GM18868 (cell line): ENCODE measurements around the gene MRPL12.

ENCODE experiments used
- ATAC-seq: cut with Tn5 transposase; IDR thresholded peaks from one replicate; pipeline ENCODE4 v1.9.1; 2021; ENCODE audit warnings: mild to moderate bottlenecking, moderate library complexity; ENCODE audit not compliant: unreplicated experiment

Gene MRPL12

DNA sequence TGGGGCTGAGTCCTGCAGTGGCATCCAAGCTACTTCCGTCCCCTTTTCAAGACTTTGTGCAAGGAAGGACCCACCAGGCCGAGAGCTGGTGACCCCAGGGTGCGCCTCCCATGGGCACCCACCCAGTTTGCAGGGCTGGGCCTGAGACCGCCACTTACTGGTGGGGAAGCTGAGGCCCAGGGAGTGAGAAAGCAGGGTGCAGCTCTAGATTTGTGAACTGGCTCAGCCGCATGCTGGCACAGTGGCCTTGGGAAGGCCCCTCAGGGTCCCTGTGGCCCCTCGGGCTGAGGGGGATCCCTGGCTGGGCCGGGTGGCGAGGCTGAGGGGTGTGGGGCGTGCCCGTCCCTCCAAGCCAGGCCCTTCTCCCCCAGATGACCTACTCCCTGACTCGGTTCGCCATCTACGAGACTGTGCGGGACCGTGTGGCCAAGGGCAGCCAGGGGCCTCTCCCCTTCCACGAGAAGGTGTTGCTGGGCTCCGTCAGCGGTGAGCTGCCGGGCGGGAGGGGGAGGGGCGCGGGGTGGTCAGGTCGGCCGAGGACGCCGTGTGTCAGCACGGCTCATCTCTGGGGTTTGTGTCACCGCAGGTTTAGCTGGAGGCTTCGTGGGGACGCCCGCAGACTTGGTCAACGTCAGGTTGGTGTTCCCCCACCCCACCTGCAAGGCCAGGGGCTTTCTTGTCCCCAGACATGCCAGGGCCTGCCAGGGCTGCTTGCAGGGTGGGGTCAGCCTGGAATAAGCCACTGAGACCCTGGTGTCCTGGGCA lies 12.1 kb downstream of the MRPL12 start:
- ATAC-seq, result no peak

DNA sequence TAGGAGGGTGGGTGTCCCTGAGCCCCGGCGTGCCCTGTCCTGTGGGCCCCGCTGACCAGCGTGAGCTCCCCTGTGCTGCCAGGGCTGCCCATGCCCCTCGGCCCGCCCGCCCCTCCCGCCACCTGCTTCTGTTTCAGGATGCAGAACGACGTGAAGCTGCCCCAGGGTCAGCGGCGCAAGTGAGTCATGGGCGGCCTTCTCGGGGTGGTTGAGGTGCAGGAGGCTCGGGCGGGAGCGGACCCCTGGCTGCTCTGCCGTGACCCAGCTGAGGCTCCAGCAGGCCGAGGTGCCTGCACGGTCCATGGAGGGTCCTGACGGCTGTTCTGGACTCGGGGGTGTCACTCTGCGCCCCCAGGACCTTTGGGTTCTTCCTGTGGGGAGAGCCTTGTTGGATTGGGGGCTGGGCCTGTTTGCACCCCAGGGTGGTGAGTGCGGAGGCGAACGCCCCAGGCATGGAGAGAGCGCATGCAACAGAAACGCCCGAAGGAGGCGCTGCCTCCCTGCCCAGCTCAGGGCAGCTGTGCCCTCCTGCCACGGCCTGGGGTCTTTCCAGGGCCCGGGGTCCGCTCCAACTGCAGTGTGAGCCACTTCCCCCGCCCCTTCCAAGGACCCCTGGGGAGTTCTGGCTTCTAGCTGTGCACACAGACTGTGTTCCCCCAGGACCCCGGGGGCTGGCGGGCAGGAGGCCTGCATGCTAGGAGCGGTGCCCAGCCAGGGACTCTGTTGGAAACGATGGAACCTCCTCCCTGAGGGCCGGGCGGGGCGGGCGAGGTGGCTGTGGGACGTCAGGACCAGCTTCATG lies 12.9 kb downstream of the MRPL12 start:
- ATAC-seq, result no peak

DNA sequence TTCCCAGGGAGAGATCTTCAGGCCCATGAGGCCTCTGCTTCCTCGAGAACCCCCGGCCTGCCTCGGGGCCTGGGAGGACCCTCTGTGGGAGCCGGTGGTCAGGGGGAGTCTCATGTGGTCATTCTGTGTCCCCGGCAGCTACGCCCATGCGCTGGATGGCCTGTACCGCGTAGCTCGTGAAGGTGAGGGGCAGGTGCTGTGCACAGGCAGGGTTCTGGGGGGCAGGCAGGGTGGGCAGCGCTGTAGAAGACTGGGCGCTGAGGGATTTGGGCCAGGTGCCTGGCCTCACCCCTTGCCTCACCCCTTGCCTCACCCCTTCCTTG lies 13.5 kb downstream of the MRPL12 start:
- no peak for ATAC-seq

DNA sequence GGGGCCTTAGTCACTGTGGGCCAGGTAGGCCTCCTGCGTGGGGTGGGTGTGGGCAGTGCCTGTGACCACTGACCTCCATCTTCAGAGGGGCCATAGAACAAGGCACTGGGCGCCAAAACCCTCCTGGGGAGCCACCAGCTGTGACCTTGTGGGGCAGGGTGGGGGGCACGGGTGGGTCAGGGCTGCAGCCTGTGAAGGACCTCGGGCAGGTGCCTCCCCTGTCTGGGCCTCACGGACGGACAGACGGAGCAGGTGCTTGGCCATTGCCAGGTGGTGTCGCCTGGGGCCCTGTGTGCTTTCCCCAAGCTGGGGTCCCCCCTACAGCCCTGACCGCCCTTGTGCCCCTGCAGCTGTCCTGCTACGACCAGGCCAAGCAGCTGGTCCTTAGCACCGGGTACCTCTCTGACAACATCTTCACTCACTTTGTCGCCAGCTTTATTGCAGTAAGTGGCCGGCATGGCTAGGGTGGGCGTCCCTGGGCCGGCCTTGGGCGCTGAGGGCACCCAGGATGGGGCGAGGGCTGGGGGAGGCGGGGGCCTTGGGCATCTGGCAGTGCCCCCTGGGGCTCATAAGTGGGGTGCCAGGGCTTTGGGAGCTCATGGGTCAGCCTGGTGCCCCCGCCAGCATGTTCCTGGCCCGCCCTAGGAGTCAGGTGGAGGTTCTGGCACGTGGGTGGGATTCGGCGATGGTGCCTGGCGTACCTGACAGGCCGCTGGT lies 14.0 kb downstream of the MRPL12 start:
- no peak for ATAC-seq

DNA sequence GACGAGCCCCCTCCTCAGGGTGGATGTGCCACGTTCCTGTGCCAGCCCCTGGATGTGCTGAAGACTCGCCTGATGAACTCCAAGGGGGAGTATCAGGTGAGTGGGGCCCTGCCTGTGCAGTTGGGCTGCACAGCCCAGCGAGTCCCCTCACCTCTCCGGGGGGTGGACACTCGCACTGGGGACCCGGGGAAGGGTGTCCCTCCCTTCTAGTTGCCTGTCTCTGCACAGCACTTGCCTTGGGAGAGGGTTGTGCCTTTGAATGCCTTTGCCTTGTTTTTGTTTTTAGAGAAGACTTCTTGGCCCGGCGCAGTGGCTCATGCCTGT lies 14.6 kb downstream of the MRPL12 start:
- ATAC-seq, result no peak

DNA sequence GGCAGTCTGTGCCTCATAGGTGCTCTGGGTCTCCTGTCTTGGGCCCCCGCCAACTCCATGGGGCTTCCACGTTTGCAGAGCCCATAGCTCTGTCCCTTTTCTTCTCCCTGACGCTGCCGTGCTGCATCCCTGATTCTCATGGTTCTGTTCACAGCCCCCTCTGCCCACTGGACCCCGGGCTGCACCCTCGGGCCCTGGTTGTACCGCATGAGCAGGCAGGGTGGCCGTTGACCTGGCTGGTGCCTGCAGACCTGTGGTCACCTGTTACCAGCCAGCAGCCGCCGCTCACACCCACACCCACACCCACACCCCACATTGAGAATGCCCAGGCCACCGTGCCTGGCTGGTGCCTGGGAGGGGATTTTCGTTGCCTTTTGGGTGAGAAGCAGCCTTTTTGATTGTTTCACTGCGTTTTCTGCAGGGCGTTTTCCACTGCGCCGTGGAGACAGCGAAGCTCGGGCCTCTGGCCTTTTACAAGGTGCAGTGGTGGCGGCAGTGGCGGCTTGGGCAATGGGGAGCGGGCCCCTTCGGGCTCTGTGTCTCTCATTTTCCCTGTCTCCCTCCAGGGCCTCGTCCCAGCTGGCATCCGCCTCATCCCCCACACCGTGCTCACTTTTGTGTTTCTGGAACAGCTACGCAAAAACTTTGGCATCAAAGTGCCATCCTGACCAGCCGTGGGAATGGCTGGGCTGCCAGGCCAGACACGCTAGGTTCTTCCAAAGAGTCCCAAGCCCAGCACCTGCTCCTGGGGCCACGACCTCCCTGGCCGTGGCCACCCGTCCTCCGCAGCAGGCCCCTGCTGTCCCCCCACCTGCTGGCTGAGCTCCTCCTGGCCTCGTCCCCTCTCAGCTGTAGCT lies 16.5 kb downstream of the MRPL12 start:
- no peak for ATAC-seq

DNA sequence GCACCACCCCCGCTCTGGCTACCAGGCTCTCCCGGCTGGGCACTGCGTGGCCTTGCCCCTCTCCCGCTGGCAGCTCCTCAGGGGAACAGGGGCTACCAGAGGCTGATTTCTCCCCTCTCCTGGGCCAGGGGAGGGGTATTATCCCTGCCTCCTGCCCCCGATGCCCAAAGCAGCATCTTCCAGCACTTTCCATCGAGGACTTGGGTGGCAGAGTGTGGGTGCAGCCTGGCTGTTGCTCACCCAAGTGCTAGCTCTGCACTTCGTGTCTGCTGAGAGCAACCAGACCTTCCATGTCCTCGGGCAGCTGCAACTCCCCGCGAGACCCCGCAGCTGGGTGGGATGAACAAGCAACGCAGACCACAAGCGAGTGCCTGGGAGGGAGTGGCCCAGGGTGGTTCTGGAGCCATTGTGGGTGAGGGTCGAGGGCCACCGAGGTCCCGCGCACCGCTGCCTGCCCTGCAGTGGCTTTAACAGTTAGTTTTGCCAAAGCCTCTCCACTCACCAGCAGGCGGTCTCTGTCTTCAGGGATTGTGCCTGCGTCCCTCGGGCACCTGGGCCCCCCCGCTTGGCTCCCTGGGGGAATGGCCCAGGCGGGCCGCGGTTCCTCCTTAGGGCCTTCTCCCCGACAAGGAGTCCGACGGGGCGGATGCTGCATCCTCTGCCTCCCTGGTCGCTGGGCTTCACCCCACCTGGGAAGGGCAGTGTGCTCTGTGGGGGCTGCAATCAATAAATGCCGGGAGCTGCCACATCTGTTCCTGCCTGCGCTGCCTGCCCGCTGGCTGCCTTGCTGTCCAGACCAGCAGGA lies 17.3 kb downstream of the MRPL12 start:
- no peak for ATAC-seq

DNA sequence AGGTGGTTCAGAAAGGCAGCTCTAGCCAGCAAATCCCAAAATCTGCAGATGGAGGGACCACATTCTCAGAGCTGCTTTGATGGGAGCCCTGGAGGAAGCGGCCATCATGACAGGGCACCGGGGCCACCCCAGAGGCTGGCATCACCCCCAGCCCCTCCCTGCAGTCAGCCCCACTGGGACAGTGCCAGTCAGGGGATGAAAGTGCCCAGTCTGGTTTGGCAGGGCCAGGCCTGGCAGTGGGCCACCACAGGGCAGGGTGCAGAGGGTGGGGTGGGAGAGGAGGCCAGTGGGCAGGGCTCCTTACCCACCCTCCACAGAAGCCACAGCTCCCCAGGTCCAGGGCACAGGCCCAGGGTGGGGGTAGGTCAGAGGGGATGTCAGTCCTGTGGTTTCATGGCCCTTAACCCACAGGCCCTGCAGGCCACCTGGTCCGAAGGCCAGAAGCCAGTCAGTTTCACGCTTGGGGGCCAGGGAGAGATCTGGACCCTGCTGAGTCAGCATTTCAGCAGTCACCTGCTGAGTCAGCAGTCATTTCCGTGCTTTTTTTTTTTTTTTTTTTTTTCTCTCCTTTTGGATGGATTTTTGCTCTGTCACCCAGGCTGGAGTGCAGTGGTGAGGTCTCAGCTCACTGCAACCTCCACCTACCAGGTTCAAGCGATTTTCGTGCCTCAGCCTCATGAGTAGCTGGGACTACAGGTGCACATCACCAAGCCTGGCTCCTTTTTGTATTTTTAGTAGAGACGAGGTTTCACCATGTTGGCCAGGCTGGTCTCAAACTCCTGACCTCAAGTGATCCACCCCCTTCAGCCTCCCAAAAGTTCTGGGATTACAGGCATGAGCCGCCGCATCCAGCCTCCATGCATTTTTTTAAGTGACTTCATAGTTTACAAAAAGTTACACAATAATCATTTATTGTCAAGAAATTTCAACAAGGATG lies 19.3 kb downstream of the MRPL12 start:
- ATAC-seq, result no peak

DNA sequence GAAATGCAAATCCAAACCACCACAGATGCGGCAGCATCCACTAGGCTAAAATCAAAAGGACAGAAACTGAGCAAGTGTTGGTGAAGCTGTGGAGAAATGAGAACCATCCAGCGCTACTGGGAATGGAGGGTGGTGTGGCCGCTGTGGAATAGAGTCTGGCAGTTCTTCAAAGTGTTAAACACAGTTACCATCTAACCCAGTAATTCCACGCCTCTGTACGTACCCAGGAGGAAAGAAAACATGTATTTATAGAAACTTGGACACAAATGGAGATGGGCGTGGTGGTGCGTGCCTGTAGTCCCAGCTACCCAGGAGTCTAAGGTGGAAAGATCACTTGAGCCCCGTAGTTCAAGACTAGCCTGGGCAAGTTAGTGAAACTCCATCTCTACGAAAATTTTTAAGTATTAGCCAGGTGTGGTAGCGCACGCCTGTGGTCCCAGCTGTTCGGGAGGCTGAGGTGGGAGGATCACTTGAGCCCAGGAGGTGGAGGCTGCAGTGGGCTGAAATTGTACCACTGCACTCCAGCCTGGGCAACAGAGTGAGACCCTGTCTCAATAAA lies 20.6 kb downstream of the MRPL12 start:
- ATAC-seq, result no peak

DNA sequence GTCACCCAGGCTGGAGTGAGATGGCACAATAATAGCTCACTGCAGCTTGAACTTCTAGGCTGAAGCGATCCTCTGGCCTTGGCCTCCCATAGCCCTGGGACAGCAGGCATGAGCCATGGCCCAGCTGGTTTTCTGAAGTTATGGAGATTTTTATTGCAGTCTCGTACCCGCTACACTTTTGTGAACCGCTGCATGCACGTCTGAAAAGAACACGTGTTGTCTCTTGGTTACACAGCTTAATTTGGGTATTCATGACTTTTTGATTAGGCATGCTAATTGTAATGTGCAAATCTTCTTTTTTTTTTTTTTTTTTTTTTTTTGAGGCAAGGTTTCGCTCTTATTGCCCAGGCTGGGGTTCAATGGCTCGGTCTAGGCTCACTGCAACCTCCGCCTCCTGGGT lies 22.3 kb downstream of the MRPL12 start:
- ATAC-seq, result no peak

DNA sequence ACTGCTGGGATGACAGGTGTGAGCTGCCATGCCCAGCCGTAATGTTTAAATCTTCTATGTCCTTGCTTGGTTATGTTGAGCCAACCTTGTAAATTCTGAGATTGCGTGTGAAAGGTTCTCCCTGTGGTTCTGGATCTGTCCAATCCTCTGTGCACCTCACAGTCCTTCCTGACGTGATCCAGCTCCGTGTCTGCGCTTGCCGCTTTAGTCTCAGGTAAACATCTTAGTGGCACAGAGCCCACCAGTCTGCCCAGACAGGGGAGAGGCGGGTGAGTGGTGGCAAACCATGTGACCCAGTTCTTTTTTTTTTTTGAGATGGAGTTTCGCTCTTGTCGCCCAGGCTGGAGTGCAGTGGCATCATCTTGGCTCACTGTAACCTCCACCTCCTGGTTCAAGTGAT lies 22.8 kb downstream of the MRPL12 start:
- ATAC-seq, result no peak

DNA sequence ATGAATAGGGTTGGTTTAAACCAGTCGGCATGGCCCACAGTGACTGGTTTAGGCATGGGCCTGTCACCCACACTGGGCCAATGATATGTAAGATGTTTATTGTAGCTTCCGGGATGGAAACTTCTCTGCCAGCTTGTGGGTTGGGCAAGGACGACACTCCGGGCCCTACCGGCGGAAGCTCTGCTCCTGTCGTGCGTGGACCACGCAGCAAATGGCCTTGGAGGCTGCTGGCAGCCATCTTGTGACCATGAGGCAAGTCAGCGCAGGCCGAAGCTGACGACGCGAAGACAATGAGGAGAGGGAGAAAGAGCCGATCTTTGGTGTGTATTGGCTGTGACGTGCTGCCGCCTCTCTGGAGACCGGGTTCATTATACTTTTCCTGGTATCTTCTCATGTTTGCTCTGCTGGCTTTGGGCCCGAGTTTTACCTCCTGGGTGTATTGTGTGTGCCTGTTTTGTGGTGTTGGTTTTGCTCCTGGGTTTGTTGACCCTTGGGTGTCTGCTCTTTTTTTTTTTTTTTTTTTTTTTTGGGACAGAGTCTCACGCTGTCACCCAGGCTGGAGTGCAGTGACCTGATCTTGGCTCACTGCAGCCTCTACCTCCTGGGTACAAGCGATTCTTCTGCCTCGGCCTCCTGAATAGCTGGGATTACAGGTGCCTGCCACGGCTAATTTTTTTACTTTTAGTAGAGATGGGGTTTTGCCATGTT lies 24.3 kb downstream of the MRPL12 start:
- no peak for ATAC-seq

DNA sequence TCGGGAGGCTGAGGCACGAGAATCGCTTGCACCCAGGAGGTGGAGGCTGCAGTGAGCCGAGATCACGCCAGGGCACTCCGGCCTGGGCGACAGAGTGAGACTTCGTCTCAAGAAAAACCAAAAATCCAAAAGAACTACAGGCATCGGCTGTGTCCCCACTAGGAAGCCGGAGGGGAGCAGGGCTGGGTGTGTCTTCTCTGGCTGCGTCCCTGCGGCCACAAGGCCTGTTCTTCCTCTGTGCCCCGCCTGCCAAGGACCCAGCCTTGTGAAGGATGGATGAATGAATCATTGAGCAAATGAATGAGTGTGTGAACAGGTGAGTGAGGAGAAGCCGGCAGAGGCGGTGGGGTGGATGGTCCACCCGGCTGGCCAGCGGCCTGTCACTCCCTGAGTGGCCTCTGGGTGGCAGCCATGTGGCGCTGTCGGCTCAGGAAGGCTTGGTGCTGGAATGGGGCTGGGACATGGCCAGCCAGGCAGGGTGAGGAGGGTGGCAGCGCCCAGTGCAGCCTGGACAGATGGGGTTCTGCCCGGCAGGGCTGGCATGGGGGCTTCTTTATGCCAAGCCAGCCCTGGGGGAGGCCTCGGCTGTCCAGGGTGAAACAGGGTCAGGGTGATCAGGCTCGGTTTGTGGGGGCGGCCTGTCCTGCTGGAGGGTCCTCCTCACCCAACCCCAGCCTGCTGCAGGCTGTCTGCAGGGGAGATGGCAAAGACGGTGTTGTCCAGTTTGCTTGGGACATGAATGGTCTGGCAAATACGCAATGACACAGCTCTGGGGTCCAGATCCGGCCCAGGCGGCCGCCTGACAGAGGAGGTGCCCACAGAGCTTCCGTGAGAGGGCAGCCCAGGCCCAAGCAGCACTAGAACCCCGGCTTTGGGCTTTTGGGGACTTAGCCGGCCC lies 30.6 kb downstream of the MRPL12 start:
- ATAC-seq, result no peak

DNA sequence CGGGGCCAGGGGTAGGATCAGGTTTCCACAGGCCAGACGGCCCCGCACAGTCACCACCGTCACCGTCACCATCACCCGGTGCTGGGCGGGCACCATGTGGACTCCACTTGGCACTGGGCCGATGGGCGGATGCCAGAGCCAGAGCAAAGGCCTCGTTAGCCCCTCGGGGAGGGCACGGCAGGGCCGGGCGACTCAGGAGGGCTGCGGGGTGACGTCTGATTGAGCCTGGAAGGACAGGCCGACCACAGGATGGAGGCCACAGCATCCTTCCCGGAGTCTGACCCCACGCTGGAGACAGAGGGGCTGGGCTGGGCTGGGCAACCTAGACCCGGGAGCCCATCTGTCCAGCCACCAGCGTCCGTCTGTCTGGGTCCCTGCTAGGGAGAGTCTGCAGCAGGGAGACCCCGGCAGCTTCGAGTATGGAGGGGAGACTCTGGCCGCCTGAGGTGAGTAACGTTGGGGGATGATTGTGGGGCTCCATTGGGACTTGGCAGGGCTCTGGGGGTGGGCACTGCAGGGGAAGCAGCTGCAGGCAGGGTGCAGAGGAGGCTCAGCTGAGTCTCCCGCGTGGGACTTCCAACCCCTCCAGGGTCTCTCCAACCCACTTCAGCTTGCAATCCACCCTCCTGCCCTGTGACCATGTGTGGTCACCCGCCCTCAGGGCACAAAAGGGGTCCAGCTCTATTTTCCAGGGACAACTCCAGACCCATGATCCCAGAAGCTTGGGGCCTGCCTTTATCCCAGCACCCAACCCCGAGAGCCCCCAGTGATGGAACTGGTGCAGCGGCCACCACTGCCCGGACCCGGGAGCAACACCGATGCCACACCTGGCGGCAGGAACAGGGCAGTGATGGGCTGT lies 31.5 kb downstream of the MRPL12 start:
- no peak for ATAC-seq

DNA sequence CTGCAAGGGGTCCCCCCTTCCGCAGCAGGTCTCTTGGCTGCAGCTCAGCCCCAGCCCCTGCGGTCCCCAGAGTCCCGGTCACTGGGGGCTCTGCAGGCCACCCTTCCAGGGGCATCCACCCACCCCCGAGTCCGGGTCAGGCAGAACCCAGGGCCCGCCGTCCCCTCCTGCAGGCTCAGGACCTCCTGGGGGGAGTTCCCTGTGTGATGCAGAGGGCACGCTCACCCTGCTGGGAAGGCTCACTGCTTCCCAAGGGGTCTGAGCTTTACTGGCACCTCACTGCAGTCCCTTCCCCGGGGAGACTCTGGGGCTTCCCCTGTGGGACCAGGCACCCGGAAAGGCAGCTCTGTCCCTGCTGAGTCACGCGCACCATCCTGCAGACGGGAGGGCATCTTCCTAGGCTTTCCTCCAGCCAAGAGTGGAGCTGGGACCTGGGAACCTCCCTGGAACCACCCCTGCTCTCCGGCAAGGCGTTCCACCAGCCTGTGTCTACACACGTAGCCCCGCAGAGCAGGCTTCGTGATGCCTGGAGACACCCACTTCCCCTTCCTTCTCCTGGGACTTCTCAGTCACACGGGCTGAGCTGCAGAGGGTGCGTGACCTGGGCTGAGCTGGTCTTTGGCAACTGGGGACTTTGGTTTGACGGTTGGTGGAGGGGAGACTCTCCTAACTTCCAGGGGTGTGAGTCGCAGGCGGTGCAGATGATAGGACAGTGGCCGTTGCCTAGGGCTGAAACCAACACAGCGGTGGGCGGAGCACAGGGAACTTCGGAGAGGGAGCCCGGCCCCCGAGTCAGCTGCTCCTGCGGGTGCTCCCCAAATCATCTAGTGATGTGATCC lies 32.3 kb downstream of the MRPL12 start:
- no peak for ATAC-seq
